GM19452 (cell line): ENCODE measurements around the gene SLC9A8.
A peak's percentile ranks its signal among the peaks of the same experiment; 100 is the strongest.

ENCODE experiments used
- ATAC-seq: cut with Tn5 transposase; IDR thresholded peaks from one replicate; pipeline ENCODE4 v1.9.1; 2021; ENCODE audit not compliant: unreplicated experiment

The SLC9A8 gene

DNA sequence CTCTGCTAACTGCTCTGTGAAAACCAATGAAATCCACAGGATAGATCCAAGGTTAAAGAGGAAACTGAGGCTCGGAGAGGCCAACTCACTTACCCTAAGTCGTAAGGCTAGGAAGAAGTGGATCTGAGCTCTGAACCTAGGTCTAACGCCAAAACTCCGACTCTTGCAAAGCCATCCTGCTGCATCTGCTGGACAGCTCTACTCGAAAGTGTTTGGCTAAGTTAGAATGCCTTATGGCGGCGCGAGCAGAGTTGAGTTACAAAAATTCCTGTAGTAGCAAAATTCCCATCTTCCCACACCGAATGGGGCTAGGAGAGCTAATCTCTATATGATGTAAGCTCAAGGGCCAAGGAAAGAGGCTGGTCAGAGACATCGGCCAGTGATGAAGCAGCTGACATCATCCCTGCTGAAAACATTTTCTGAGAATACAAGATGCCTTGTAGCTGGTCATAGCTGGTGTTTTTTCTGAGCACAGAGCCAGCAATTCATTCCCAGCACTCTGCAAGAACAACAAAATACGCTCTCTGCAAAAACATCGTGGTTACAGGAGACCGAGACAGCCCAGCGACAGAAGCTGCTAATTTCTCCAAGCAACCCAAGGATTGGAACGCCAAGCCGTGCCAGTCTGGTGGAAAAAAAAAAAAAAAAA is 100.9 kb downstream of the SLC9A8 start:
- no peak for ATAC-seq

- no peak for ATAC-seq
These were observed 101.9 kb downstream of the SLC9A8 start for GRCh38 chr20:49914310-49915117.

DNA sequence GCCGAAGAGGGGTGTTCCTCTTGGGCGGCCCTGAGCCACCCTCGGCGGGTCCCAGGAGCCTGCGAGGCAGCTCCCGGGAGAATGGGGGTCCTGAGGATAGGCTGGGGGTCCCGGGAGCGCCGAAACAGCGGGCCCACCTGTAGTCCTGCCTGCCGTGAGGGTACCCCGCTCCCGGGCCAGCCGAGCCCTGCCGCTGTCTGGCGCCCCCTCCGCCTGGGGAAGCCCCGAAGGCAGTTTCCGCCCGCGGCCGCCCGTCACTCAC is 102.4 kb downstream of the SLC9A8 start:
- peak; percentile 43 for ATAC-seq

GRCh38 chr20:49915380-49916145 is 102.9 kb downstream of the SLC9A8 start, which contains the start of gene SPATA2:
SPATA2 (minus strand) TSS chr20:49915529; CDS start chr20:49908490, 7,039 bp downstream.
- peak; percentile 85 for ATAC-seq

DNA sequence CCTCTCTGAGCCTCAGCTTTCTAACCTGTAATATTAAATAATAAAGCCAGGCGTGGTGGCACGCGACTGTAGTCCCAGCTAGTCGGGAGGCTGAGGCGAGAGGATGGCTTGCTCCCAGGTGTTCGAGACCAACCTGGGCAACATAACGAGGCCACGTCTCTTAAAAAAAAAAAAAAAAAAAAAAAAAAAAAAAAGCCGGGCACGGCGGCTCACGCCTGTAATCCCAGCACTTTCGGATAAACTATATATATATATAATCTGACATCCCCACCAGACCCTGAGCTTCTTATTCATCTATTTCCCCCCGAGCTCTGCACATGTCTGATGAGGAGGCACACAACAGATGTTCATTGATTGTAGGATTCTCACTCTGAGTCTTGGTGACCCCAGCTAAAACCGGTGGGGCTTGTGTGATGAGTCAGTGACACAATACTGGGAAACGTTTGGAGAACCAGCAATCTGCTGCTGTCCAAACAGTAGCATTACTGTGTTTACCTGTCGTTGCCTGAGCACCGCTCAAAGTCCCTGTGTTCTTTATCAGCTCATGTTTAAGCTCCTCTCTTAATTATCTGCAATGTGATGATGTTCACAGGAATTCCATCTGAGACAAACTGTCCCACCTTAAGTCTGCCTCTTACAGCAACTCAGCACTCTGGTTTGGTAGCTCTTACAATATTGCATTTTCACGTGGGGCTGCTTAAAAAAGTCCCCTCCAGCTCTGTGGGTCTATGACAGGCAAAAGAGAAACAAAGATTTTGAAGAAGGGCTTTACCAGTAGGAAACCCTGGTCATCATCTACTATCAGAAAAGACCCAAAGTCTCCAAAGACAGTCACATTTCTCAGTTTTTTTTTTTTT is 103.7 kb downstream of the SLC9A8 start:
- ATAC-seq: no peak

- ATAC-seq: no peak
These were observed 105.8 kb downstream of the SLC9A8 start for GRCh38 chr20:49918446-49918845.

GRCh38 chr20:49919009-49919408 is 106.4 kb downstream of the SLC9A8 start:
- ATAC-seq: no peak

GRCh38 chr20:49919461-49919860 is 106.8 kb downstream of the SLC9A8 start:
- ATAC-seq: no peak

DNA sequence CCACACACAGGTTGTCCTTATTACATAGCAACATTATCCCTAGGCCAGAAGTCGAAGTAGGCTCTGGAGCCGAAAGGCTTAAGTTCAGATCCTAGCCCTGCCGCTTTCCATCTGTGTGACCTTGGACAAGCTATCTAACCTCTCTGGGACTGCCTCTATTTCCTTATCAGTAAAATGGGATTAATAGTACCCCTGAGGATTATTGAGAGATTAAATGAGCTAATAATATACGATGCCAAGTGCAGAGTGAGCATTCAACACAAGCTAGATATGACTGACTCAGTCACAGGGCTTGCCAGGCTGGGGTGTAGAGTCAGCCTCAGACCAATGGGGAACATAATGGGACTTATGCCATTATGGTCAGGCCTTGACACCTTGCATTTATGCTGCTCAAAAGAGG is 111.6 kb downstream of the SLC9A8 start:
- no peak for ATAC-seq

GRCh38 chr20:49925901-49926454 is 113.3 kb downstream of the SLC9A8 start:
- ATAC-seq: no peak

GRCh38 chr20:49928411-49929141 is 115.9 kb downstream of the SLC9A8 start:
- ATAC-seq: no peak

DNA sequence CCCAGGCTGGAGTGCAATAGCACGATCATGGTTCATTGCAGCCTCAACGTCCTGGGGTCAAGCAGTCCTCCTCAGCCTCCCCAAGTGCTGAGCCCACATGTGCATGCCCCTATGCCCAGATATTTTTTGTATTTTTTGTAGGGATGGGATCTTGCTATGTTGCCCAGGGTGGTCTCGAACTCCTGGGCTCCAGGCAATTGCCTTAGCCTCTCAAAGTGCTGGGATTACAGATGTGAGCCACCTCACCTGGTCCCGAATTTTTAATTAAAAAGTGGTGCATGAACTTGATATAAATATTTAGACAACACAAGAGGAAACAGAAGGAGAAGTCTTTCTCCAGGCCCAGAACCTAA is 116.5 kb downstream of the SLC9A8 start:
- no peak for ATAC-seq

DNA sequence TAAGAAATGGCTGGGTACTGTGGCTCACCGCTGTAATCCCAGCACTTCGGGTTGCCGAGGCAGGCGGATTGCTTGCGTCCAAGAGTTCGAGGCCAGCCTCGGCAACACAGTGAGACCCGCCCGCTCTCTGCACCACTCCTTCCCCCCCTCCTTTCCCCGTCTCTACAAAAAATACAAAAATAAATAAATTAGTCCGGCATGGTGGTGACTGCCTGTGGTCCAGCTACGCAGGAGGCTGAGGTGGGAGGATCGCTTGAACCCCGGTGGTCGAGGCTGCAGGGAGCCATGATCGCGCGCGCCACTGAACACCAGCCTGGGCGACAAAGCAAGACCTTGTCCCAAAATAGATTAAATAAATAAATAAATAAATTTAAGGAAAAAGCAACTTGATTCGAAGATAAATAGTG is 123.1 kb downstream of the SLC9A8 start:
- no peak for ATAC-seq

GRCh38 chr20:49936153-49937026 is 123.8 kb downstream of the SLC9A8 start, which contains the start of gene RNF114:
RNF114 (plus strand) TSS chr20:49936397; CDS start chr20:49936413, 16 bp downstream.
- ATAC-seq: peak; percentile 64

DNA sequence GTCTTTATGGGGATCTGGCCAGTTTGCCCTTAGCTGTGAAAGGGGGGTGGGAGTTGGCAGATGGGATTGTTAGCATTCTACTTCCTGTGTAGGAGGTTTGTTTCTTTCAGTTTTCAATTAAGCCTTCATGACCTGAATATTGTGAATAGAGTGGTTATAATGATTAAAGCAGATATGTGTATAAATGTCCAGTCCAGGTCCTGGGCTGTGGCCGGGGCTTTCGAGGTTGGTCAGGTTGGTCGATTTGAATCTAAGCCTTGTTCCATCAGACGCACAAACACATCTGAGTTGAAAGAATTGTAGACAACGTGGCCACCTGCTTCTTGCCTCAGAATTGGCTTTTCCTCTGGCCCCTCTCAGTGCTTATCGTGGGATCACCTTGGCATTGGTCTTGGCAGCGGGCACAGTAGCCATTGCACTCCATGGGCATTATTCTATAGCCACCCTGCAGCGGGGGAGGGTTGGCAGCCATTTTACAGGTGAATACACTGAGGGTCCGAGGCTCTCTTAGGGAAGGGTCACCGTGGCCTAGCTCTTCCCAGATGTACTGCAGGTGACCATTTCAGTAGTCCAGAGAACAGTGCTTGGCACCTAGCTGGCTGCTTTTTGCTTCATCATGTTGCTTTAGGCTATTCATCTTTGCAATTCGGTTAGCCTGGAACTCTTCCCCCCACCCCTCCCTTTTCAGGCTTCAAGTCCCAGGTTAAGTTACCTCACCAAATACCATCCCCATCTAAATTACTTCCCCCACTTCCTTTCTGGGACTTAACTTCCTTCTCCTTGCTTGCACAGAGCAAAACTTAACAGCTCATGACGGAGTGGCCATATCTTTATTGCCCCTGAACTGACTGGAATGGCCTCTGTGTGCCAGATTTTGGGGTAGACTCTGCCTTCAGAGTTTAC is 124.7 kb downstream of the SLC9A8 start:
- no peak for ATAC-seq

DNA sequence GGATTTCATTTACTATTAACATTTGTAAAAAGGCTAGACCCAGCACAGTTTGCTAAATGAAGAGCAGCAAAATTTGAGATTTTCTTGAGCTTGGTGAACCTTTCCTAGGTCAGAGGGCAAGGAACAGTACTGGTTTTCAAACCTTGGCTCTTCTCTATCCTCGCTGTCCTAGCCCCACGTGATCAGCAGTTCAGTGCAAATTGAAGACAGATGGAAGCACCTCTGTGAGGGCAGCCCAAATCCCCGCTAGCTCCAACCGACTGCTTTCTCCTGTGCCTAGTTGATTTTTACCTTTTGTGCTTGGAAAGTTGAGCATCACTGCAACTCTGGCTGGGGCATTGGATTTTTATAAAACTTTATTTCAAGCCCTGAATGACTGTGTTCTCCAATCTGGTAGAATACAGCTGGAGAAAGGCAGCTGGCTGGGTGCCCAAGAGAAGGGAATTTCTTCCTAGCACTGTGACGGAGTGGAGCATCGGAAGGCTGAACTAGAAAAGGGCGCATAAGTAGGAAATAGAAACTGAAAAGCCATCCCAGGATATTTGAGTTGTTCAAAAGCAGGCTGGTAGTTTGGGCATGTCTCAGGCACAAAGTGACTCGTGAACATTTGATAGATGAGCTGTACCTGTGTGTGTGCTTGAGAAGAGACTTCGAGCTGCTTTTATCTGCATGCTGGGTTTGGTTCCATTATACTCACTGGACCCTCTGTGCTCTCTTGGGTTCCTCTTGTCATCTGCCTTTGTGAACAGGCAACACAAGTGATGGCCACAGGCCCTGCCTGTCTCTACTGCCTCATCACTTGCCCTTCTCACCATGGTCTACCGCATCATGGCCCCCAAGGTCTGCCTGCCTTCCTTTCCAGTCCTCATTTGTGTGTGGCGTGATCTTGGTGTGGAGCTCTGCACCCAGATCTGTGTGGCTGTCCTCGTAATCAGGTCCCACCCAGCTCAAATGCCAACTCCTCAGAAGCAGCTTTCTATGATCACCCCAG is 125.8 kb downstream of the SLC9A8 start:
- ATAC-seq: no peak

DNA sequence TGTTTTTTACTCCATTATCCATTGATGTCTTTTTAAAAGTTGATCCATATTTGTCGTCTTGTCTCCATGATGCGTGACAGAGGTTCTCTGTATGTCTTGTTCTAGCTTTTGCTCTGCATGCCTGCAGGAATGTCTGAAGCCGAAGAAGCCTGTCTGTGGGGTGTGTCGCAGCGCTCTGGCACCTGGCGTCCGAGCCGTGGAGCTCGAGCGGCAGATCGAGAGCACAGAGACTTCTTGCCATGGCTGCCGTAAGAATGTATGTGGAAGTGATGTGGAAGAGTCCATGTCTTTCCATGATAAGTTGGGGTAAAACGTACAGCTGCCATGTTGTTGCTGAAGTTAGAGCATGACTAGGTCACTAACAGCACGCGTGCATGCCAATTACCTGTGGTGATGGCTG is 128.8 kb downstream of the SLC9A8 start:
- no peak for ATAC-seq
